SK-N-SH (cell line): ENCODE data around the gene NTM. TPM values are rescaled to one million over a fixed set of nuclear protein-coding genes. Genes with fewer than 3 reads are reported as not detected.

Experiments used
- CTCF ChIA-PET: fragments of 300-600, 350-600 bp; formaldehyde crosslinking; extraction: SDS; loops from one replicate; lab custom pipeline; 2021; lab: Yijun Ruan, JAX
- POLR2A ChIA-PET: fragments of 350-600 bp; sonication (Branson Sonifier 250); formaldehyde crosslinking; extraction: SDS; loops from one replicate; lab custom pipeline; 2020; ENCODE audit warnings: antibody characterized with exemption, inconsistent platforms; lab: Yijun Ruan, JAX
- DNase-seq: peaks from one replicate; pipeline ENCODE4 v3.0.0; 2012
- H2AFZ ChIP-seq: fragments of 200-600 bp; sonication (generic); 2 replicates; pipeline ENCODE4 v1.8.1; 2016; ENCODE audit warnings: antibody characterized with exemption, mild to moderate bottlenecking, low read depth
- H3F3A ChIP-seq: fragments of 200-600 bp; sonication (generic); replicated peaks from 2 replicates; pipeline ENCODE3; 2016; ENCODE audit warnings: antibody characterized with exemption, mild to moderate bottlenecking; ENCODE audit not compliant: insufficient read depth
- H3K27ac ChIP-seq, 2 experiments: fragments of 200-500 bp in 1 of 2; fragments of 200-600 bp in 1 of 2; sonication (Bioruptor generic) in 1 of 2; sonication (generic), shearing (Covaris generic) in 1 of 2; 2 replicates each; pipeline versions ENCODE4 v1.5.1 to v1.6.1; 2014 to 2016; ENCODE audit warnings: low read depth in 2 of 2, inconsistent platforms in 1 of 2, low read length in 1 of 2, mild to moderate bottlenecking in 1 of 2, mixed read lengths in 1 of 2
- H3K27me3 ChIP-seq: fragments of 200-600 bp; sonication (generic), shearing (Covaris generic); 2 replicates; pipeline ENCODE4 v1.6.1; 2016; ENCODE audit warnings: mixed run types; ENCODE audit not compliant: insufficient read depth
- H3K36me3 ChIP-seq, 2 experiments: fragments of 200-500 bp in 1 of 2; fragments of 200-600 bp in 1 of 2; sonication (Bioruptor generic) in 1 of 2; sonication (generic) in 1 of 2; replicated peaks in 1 of 2; 2 replicates each; pipeline versions ENCODE3 to v1.5.1; 2014 to 2016; ENCODE audit warnings: low read length in 1 of 2, mild to moderate bottlenecking in 1 of 2; ENCODE audit not compliant: insufficient read depth in 2 of 2, control insufficient read depth in 1 of 2
- H3K4me1 ChIP-seq, 2 experiments: fragments of 200-500 bp in 1 of 2; fragments of 200-600 bp in 1 of 2; sonication (Bioruptor generic) in 1 of 2; sonication (generic), shearing (Covaris generic) in 1 of 2; 2 replicates each; pipeline versions ENCODE4 v1.5.1 to v1.6.1; 2014 to 2016; ENCODE audit warnings: low read depth in 1 of 2, low read length in 1 of 2, mixed run types in 1 of 2; ENCODE audit not compliant: insufficient read depth in 2 of 2, control insufficient read depth in 1 of 2
- H3K4me2 ChIP-seq: fragments of 200-600 bp; sonication (generic), shearing (Covaris generic); 2 replicates; pipeline ENCODE4 v1.6.1; 2017; ENCODE audit warnings: mixed run types
- H3K4me3 ChIP-seq, 2 experiments: fragments of 200-500 bp in 1 of 2; fragments of 200-600 bp in 1 of 2; sonication (Bioruptor generic) in 1 of 2; sonication (generic), shearing (Covaris generic) in 1 of 2; 2 replicates each; pipeline versions ENCODE4 v1.5.1 to v1.8.1; 2014 to 2016; ENCODE audit warnings: low read depth in 2 of 2, inconsistent platforms in 1 of 2, low read length in 1 of 2, mild to moderate bottlenecking in 1 of 2, mixed read lengths in 1 of 2, moderate library complexity in 1 of 2
- H3K79me2 ChIP-seq: fragments of 200-600 bp; sonication (generic); 2 replicates; pipeline ENCODE4 v1.8.1; 2017; ENCODE audit warnings: mild to moderate bottlenecking; ENCODE audit not compliant: insufficient read depth
- H3K9ac ChIP-seq: fragments of 200-600 bp; sonication (generic); 2 replicates; pipeline ENCODE4 v1.6.1; 2017; ENCODE audit warnings: mixed run types
- H3K9me2 ChIP-seq: fragments of 200-600 bp; sonication (generic); 2 replicates; pipeline ENCODE4 v1.6.1; 2017; ENCODE audit warnings: mixed run types
- H3K9me3 ChIP-seq: fragments of 200-600 bp; sonication (generic); 2 replicates; pipeline ENCODE4 v1.6.1; 2017; ENCODE audit warnings: mixed run types, mild to moderate bottlenecking, moderate library complexity
- H4K20me1 ChIP-seq: fragments of 200-600 bp; sonication (generic); 2 replicates; pipeline ENCODE4 v1.6.1; 2017; ENCODE audit warnings: mild to moderate bottlenecking, mixed run types; ENCODE audit not compliant: insufficient read depth
- EP300 ChIP-seq, 2 experiments: IDR thresholded peaks; 2 replicates each; pipeline versions ENCODE4 v1.4.0 to v1.6.1; 2012; ENCODE audit warnings: borderline replicate concordance in 1 of 2, low read depth in 1 of 2, low read length in 1 of 2
- FOSL2 ChIP-seq: IDR thresholded peaks from 2 replicates; pipeline ENCODE4 v1.4.0; 2012; ENCODE audit warnings: low read depth, mild to moderate bottlenecking, moderate library complexity, borderline replicate concordance
- FOXJ3 ChIP-seq: sonication (generic); formaldehyde crosslinking; IDR thresholded peaks from 2 replicates; pipeline ENCODE4 v1.5.1; 2020; ENCODE audit warnings: mild to moderate bottlenecking, missing genetic modification reagents
- GATA2 ChIP-seq: sonication (generic); formaldehyde crosslinking; IDR thresholded peaks from 2 replicates; pipeline ENCODE4 v1.5.0; 2020; ENCODE audit warnings: mild to moderate bottlenecking, missing genetic modification reagents
- IRF3 ChIP-seq: fragments of 150-350 bp; IDR thresholded peaks from 2 replicates; pipeline ENCODE4 v1.6.1; 2016; ENCODE audit warnings: mild to moderate bottlenecking, low read depth, low read length
- MAX ChIP-seq: IDR thresholded peaks from 2 replicates; pipeline ENCODE4 v1.4.0; 2012; ENCODE audit warnings: low read depth
- MEF2A ChIP-seq: IDR thresholded peaks from 2 replicates; pipeline ENCODE4 v1.4.0; 2012; ENCODE audit warnings: low read depth, borderline replicate concordance
- MXI1 ChIP-seq: IDR thresholded peaks from 2 replicates; pipeline ENCODE4 v1.6.1; 2012; ENCODE audit warnings: mild to moderate bottlenecking, low read depth, low read length, improper control_type of control experiment
- NFIC ChIP-seq: IDR thresholded peaks from 2 replicates; pipeline ENCODE4 v1.4.0; 2012; ENCODE audit warnings: borderline replicate concordance
- NRF1 ChIP-seq: IDR thresholded peaks from 2 replicates; pipeline ENCODE4 v1.6.1; 2012; ENCODE audit warnings: low read depth, mild to moderate bottlenecking, low read length
- POLR2AphosphoS5 ChIP-seq: IDR thresholded peaks from 2 replicates; pipeline ENCODE4 v1.6.1; 2012; ENCODE audit warnings: low read depth, low read length
- REST ChIP-seq: IDR thresholded peaks from 2 replicates; pipeline ENCODE4 v1.6.1; 2012; ENCODE audit warnings: mild to moderate bottlenecking, low read depth, low read length, moderate library complexity
- SIN3A ChIP-seq: IDR thresholded peaks from 2 replicates; pipeline ENCODE4 v1.6.1; 2012; ENCODE audit warnings: low read depth, mild to moderate bottlenecking, low read length, moderate library complexity, borderline replicate concordance
- SMC3 ChIP-seq: IDR thresholded peaks from 2 replicates; pipeline ENCODE4 v1.6.1; 2012; ENCODE audit warnings: low read depth, low read length, improper control_type of control experiment
- TCF12 ChIP-seq: IDR thresholded peaks from 2 replicates; pipeline ENCODE4 v1.4.0; 2012
- USF1 ChIP-seq: IDR thresholded peaks from 2 replicates; pipeline ENCODE4 v1.4.0; 2012; ENCODE audit warnings: low read depth, borderline replicate concordance
- YY1 ChIP-seq: IDR thresholded peaks from 2 replicates; pipeline ENCODE4 v1.4.0; 2012; ENCODE audit warnings: low read depth, mild to moderate bottlenecking
- ZBTB33 ChIP-seq: IDR thresholded peaks from 2 replicates; pipeline ENCODE4 v1.4.0; 2012; ENCODE audit warnings: low read depth, borderline replicate concordance
- WGBS: methylation state at CpG from one replicate; pipeline ENCODE4 v1.1.6; 2017; ENCODE audit warnings: low lambda C conversion rate; 5-methylcytosine and 5-hydroxymethylcytosine counted together
- polyA plus RNA-seq, 3 experiments: library from polyadenylated mRNA; depleted of rRNA; stranded (reverse); fragments of >200 nt; gene quantifications; 2 replicates each; pipeline ENCODE4 v1.2.3, GENCODE V29; 2012

Gene NTM
- polyA plus RNA-seq, 1 of the 3 experiments (the other 2 are of a cell fraction) = 20.0 TPM

GRCh38 chr11:131425285-131425684, 54.9 kb downstream of the NTM start:
- Histone ChIP-seq H2AFZ (no peak overlapping the region), H3K27ac (no peak overlapping the region), H3K9me2 (no peaks in the 10 kb centered on the region), H3K9me3 (no peaks in the 10 kb centered on the region; the same call in 1 of the 2 replicates), H3K4me2 (no peak overlapping the region), H4K20me1 (no peaks in the 10 kb centered on the region), H3K4me1 (no peaks in the 10 kb centered on the region), H3K79me2 (no peaks in the 10 kb centered on the region), H3K27me3 (no peaks in the 10 kb centered on the region), H3K9ac (no peak overlapping the region), H3K36me3 (no peaks in the 10 kb centered on the region), H3K4me3 (no peak overlapping the region), H3F3A (no peaks in the 10 kb centered on the region)
- TF ChIP-seq SMC3 (no peak), EP300 (IDR thresholded peaks at IDR 0.05; ENCODE audit: borderline replicate concordance in 1 of 2, low read depth in 1 of 2, low read length in 1 of 2) (no peak), USF1 (no peak), NRF1 (no peak), FOXJ3 (no peak), MEF2A (no peak), MAX (no peak), IRF3 (no peak), REST (no peak), FOSL2 (no peak), YY1 (no peak), MXI1 (no peak)
- ChIA-PET POLR2A (no interaction called here), CTCF (interaction anchor here (1.3 kb wide), 2 partner anchors 10 to 17 kb away, joined by 3 to 5 read pairs; no protein-coding TSS in a partner anchor)
- DNase-seq = no peak
- 49% methylated on average over 5 of the region's 5 CpGs for WGBS

- Histone ChIP-seq H3K27me3 (no peaks in the 10 kb centered on the region), H3K36me3 (no peaks in the 10 kb centered on the region), H3K4me1 (peaks cover 0 to 8% of the 10 kb centered on the region in 2 experiments; a peak in 1 of 4 replicates), H4K20me1 (no peaks in the 10 kb centered on the region), H3K9me2 (no peaks in the 10 kb centered on the region), H3K27ac (no peak overlapping the region), H2AFZ (no peak overlapping the region), H3F3A (no peaks in the 10 kb centered on the region), H3K9ac (no peak overlapping the region), H3K4me2 (no peak overlapping the region), H3K4me3 (no peak overlapping the region), H3K9me3 (no peaks in the 10 kb centered on the region), H3K79me2 (no peaks in the 10 kb centered on the region)
- TF ChIP-seq SIN3A (no peak), TCF12 (no peak), ZBTB33 (no peak), NFIC (no peak), POLR2AphosphoS5 (no peak), IRF3 (no peak), MAX (no peak), GATA2 (CRISPR knock-in tag) (no peak)
- POLR2A ChIA-PET = no interaction called here
- 34% methylated on average over 5 of the region's 5 CpGs for WGBS
- CTCF ChIA-PET = no interaction called here
- DNase-seq = no peak
Observed at GRCh38 chr11:131428853-131429252, 58.4 kb downstream of the NTM start.
